K562 (cell line): ENCODE data around the gene CNOT4. TPM values are rescaled to one million over a fixed set of nuclear protein-coding genes. Genes with fewer than 3 reads are reported as not detected.

Experiments used
- ATAC-seq: fragments of 200-7000 bp; cut with Tn5 transposase; 3 replicates; pipeline ENCODE4 v1.9.1; 2020; ENCODE audit warnings: moderate library complexity
- BruUV-seq: library from RNA; stranded (reverse); fragments of 400-500 nt; replicated peaks from 2 replicates; lab custom pipeline; 2021; lab: Mats Ljungman, UMichigan
- CTCF ChIA-PET: fragments of 300-600 bp; formaldehyde crosslinking; extraction: SDS; loops from one replicate; lab custom pipeline; 2021; ENCODE audit warnings: low intra/inter-chr PET ratio; lab: Yijun Ruan, JAX
- POLR2A ChIA-PET: fragments of 300-600, 350-650 bp; sonication (Branson Sonifier 250); formaldehyde crosslinking; extraction: SDS; loops from one replicate; lab custom pipeline; 2021; ENCODE audit warnings: antibody characterized with exemption, inconsistent platforms; lab: Yijun Ruan, JAX
- DNase-seq, 4 experiments: peaks; one replicate each; pipeline versions ENCODE4 v3.0.0 to v3.0.0-alpha.2; 2011 to 2018; ENCODE audit warnings: low spot score in 3 of 4, mixed read lengths in 3 of 4; ENCODE audit errors: extremely low read depth in 1 of 4
- FAIRE-seq: peaks from 2 replicates; lab custom pipeline; 2011; peaks lifted over from hg19 to GRCh38; lab: Jason Lieb, UNC
- H2AFZ ChIP-seq: 2 replicates; pipeline ENCODE4 v1.6.0; 2011; ENCODE audit warnings: low read depth, low read length, control low read depth, inconsistent platforms
- H3K27ac ChIP-seq: fragments of 200-600 bp; 3 replicates; pipeline ENCODE4 v1.8.0; 2011; ENCODE audit warnings: low read depth, mild to moderate bottlenecking, control low read depth, inconsistent platforms, low read length, moderate library complexity, mixed read lengths; ENCODE audit errors: extremely low read depth
- H3K27me3 ChIP-seq, 2 experiments: fragments of 300-600 bp in 1 of 2; 2 replicates in 1 of 2; 3 replicates in 1 of 2; pipeline versions ENCODE4 v1.6.0 to v1.8.0; 2011; ENCODE audit warnings: inconsistent platforms in 2 of 2, low read length in 2 of 2, mild to moderate bottlenecking in 1 of 2, mixed read lengths in 1 of 2, moderate library complexity in 1 of 2; ENCODE audit not compliant: control insufficient read depth in 2 of 2, insufficient read depth in 2 of 2
- H3K36me3 ChIP-seq: fragments of 300-600 bp; 3 replicates; pipeline ENCODE4 v1.8.0; 2011; ENCODE audit warnings: mild to moderate bottlenecking, low read length, inconsistent platforms; ENCODE audit not compliant: control insufficient read depth, insufficient read depth
- H3K4me1 ChIP-seq, 2 experiments: fragments of 200-600 bp in 1 of 2; replicated peaks in 1 of 2; 2 replicates in 1 of 2; 3 replicates in 1 of 2; pipeline versions ENCODE4 v1.5.1 to v1.8.0; 2011; ENCODE audit warnings: inconsistent platforms in 2 of 2, low read length in 2 of 2, mild to moderate bottlenecking in 1 of 2, mixed read lengths in 1 of 2, moderate library complexity in 1 of 2; ENCODE audit not compliant: control insufficient read depth in 2 of 2, insufficient read depth in 2 of 2
- H3K4me2 ChIP-seq: 2 replicates; pipeline ENCODE4 v1.6.1; 2011; ENCODE audit warnings: low read length, control low read depth, inconsistent platforms, mixed read lengths; ENCODE audit not compliant: insufficient read depth
- H3K4me3 ChIP-seq: fragments of 200-600 bp; sonication (generic), shearing (Covaris generic); 2 replicates; pipeline ENCODE4 v1.5.1; 2016; ENCODE audit warnings: control low read depth, inconsistent platforms
- H3K79me2 ChIP-seq: fragments of 200-600 bp; 3 replicates; pipeline ENCODE4 v1.8.0; 2011; ENCODE audit warnings: low read length, inconsistent platforms; ENCODE audit not compliant: control insufficient read depth, insufficient read depth
- H3K9ac ChIP-seq, 2 experiments: 2 replicates each; pipeline versions ENCODE4 v1.6.0 to v1.6.1; 2011; ENCODE audit warnings: low read depth in 2 of 2, low read length in 2 of 2, control low read depth in 1 of 2, inconsistent platforms in 1 of 2, mild to moderate bottlenecking in 1 of 2, mixed read lengths in 1 of 2; ENCODE audit not compliant: insufficient read depth in 1 of 2
- H3K9me1 ChIP-seq: one replicate; pipeline ENCODE4 v1.6.0; 2011; ENCODE audit warnings: inconsistent platforms, mild to moderate bottlenecking, low read length, moderate library complexity; ENCODE audit not compliant: control insufficient read depth, insufficient read depth
- H3K9me3 ChIP-seq: replicated peaks from 2 replicates; pipeline ENCODE4 v1.5.1; 2011; ENCODE audit warnings: low read depth, low read length, inconsistent platforms; ENCODE audit not compliant: control insufficient read depth, insufficient read depth
- H4K20me1 ChIP-seq: replicated peaks from 2 replicates; pipeline ENCODE4 v1.6.1; 2011; ENCODE audit warnings: low read length, inconsistent platforms, mixed read lengths; ENCODE audit not compliant: control insufficient read depth, insufficient read depth
- HMGN3 ChIP-seq: IDR thresholded peaks from 2 replicates; pipeline ENCODE4 v1.6.1; 2011; ENCODE audit warnings: borderline replicate concordance, low read depth, mild to moderate bottlenecking, mixed read lengths, low read length; ENCODE audit not compliant: insufficient read length; ENCODE audit errors: extremely low read depth
- NFIC ChIP-seq: fragments of 450-650 bp; IDR thresholded peaks from 2 replicates; pipeline ENCODE4 v1.6.1; 2017; ENCODE audit warnings: mild to moderate bottlenecking, inconsistent platforms
- SRSF9 ChIP-seq: fragments of 200-400 bp; formaldehyde crosslinking; IDR thresholded peaks from 2 replicates; pipeline ENCODE4 v1.6.1; 2017; ENCODE audit warnings: low read depth, low read length, borderline replicate concordance
- ZNF121 ChIP-seq: sonication (generic); formaldehyde crosslinking; conservative IDR thresholded peaks from 2 replicates; pipeline ENCODE4 v1.8.0; 2022; ENCODE audit warnings: missing genetic modification reagents
- WGBS: fragments of 100-300 bp; shearing (Covaris generic); methylation state at CpG from one replicate; pipeline ENCODE4 v1.1.6; 2016; ENCODE audit warnings: low coverage, mixed read lengths; ENCODE audit not compliant: insufficient coverage; ENCODE audit errors: missing lambda C conversion rate; 5-methylcytosine and 5-hydroxymethylcytosine counted together
- in situ Hi-C: fragments of 300-500 bp; cut with MboI; formaldehyde crosslinking; loops from 4 replicates; pipeline ENCODE4 v1.15.0; 2018; ENCODE audit warnings: inconsistent platforms, mixed read lengths
- intact Hi-C: fragments of 100-400 bp; cut with micrococcal nuclease; formaldehyde crosslinking; loops from 2 replicates; pipeline ENCODE4 v1.14.2; 2022
- polyA plus RNA-seq, 8 experiments: library from polyadenylated mRNA; depleted of rRNA in 4 of 8; stranded (reverse) in 5 of 8; unstranded in 3 of 8; fragments of >200 nt; fragmentation: Nextera tagmentation in 2 of 8; fragmentation: Illumina TruSeq in 1 of 8; extraction: Ambion mirVana in 2 of 8; extraction: Trizol in 1 of 8; gene quantifications; 2 replicates each; pipeline versions ENCODE4 v1.2.1 to v1.2.3, GENCODE V29; 2011 to 2014; ENCODE audit warnings: inconsistent platforms in 1 of 8, missing spikeins in 1 of 8
- total RNA-seq, 7 experiments: library from RNA; depleted of rRNA in 6 of 7; stranded (reverse); fragments of >200 nt in 6 of 7; fragmentation: Illumina TruSeq in 2 of 7; extraction: Trizol in 2 of 7; gene quantifications; 2 replicates each; pipeline versions ENCODE4 v1.2.1 to v1.2.3, GENCODE V29; 2011 to 2021; ENCODE audit warnings: low replicate concordance in 1 of 7

Gene CNOT4
- total and polyA plus RNA-seq, 9 of the 15 experiments (the other 6 are each of a cell fraction or from before 2014, with no cell fraction given) = 8.6 to 24.1 (median 15.4) TPM

- BruUV-seq = no TSS peak
- TF ChIP-seq ZNF121 = peak; percentile 67
- no peak for TF ChIP-seq HMGN3
- no peak overlapping the region for H3K9ac ChIP-seq
- WGBS = 59% methylated on average over 3 of the region's 3 CpGs
- no peaks in the 10 kb centered on the region for H3K9me1 ChIP-seq
- no peaks in the 10 kb centered on the region for H3K36me3 ChIP-seq
- no peak overlapping the region for H3K27ac ChIP-seq
- in situ Hi-C loops (no loop called here), intact Hi-C loops (no loop called here)
- ATAC-seq (no peak), DNase-seq (no peak), FAIRE-seq (no peak)
- POLR2A ChIA-PET = no interaction called here
- CTCF ChIA-PET = no interaction called here
- no peaks in the 10 kb centered on the region for H4K20me1 ChIP-seq
- no peak overlapping the region for H3K4me3 ChIP-seq
- H3K27me3 ChIP-seq = no peaks in the 10 kb centered on the region
- H3K9me3 ChIP-seq = no peaks in the 10 kb centered on the region
- H3K79me2 ChIP-seq = no peaks in the 10 kb centered on the region
- H3K4me1 ChIP-seq = no peaks in the 10 kb centered on the region; a peak in 1 of 5 replicates
- H2AFZ ChIP-seq = no peak overlapping the region
- no peak overlapping the region for H3K4me2 ChIP-seq
Observed at GRCh38 chr7:135403302-135403701, 106.6 kb downstream of the CNOT4 start.

GRCh38 chr7:135397689-135398088, 112.2 kb downstream of the CNOT4 start:
- no peak overlapping the region for H3K4me2 ChIP-seq
- H4K20me1 ChIP-seq = no peaks in the 10 kb centered on the region
- H3K27me3 ChIP-seq = no peaks in the 10 kb centered on the region
- H3K9me1 ChIP-seq = no peaks in the 10 kb centered on the region
- H3K27ac ChIP-seq = no peak overlapping the region
- no peak overlapping the region for H2AFZ ChIP-seq
- CTCF ChIA-PET = no interaction called here
- no peak for TF ChIP-seq SRSF9
- peak; percentile 62 for TF ChIP-seq NFIC
- TF ChIP-seq, all 486 proteins: peak for 1
- intact Hi-C loops = no loop called here
- DNase-seq (no peak), FAIRE-seq (no peak), ATAC-seq (no peak; the same call in 2 of the 3 replicates)
- no peaks in the 10 kb centered on the region for H3K9me3 ChIP-seq
- H3K4me3 ChIP-seq = no peak overlapping the region
- H3K4me1 ChIP-seq = no peaks in the 10 kb centered on the region
- POLR2A ChIA-PET = no interaction called here
- in situ Hi-C loops = no loop called here
- H3K79me2 ChIP-seq = no peaks in the 10 kb centered on the region
- no TSS peak for BruUV-seq
- peaks cover 25% of the 10 kb centered on the region for H3K36me3 ChIP-seq
- no peak overlapping the region for H3K9ac ChIP-seq
